HG02973 (cell line): ENCODE data around the gene NPLOC4.

Experiments used
- ATAC-seq: cut with Tn5 transposase; IDR thresholded peaks from one replicate; pipeline ENCODE4 v1.9.1; 2021; ENCODE audit warnings: moderate library complexity; ENCODE audit not compliant: unreplicated experiment

The NPLOC4 gene

DNA sequence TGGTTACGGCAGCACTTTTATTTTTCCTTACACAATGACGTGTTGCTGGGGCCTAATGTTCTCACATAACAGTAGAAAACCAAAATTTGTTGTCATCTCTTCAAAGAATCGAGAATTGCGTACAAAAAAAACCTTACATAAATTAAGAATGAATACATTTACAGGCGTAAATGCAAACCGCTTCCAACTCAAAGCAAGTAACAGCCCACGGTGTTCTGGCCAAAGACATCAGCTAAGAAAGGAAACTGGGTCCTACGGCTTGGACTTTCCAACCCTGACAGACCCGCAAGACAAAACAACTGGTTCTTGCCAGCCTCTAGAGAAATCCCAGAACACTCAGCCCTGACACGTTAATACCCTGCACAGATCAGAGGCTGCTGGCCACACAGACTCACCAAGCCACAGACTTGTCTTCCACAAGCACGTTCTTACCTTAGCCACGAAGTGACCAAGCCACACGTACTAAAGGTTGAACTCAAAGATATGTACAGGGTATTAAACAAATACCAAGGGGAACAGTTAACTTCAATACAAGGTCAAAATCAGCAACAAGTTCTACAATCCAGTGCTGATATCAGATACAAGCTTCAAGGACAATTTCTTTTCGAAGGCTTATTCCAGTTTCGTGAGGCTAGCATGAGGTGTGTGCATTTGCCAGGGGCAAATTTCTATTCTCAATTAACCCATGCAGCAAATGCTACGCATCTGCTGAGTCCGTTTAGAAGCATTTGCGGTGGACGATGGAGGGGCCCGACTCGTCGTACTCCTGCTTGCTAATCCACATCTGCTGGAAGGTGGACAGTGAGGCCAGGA is 126.7 kb downstream of the NPLOC4 start:
- no peak for ATAC-seq

DNA sequence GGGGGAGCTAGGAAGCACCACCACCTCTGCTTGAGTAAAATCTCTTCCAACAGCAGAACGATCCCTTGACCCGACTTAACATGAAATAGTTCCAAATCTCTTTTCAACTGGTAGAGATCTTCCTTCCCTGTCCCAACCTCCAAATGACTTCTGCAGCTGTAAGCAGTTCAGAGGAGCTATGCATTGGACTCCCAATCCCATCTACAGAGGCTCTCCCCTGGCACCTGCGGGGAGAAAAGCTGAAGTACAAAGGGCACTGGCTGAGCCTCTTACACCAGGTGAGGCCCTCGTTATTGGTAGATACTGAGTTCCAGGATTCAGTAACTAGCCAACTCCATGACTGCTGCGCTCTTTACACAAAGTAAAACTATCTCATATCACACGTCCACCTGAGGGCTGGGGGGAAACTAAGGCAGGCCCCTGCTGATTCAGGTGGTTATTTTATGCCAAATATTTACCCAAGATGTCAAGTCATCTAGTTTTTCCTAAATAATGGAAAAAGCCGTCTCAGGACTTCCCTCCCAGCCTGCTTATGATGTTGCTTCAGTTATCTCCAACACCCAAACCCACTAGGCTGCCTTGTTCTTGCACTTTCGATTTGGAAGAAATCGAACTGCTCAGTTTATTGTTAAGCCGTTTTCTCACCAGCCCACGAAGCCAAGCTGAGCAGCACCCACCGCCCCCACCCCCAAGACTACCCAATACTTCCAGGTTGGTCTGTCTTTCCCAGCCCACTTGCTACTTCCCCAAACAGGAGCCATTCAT is 127.5 kb downstream of the NPLOC4 start:
- no peak for ATAC-seq

DNA sequence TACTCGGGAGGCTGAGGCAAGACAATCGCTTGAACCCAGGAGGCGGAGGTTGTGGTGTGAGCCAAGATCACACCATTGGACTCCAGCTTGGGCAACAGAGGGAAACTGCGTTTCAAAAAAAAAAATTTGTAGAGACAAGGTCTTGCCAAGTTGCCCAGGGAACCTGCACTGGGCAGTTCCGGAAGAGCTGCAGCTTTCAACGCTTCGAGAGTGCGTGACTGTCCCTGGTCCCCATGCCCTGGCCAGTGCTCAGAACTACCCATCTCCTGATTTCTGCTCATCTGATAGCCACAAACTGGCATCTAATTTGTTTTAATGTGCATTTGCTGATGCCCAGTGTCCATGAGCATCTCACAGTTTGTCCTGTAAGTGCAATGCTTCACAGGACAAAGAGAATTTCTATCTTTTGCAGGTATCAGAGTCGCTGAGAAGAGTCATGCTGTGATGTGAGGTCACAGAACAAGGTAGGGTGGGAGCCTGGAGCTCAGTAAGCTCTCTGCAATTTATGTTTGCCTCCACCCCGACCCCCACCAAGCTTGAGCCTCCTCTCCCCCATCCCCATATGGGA is 128.2 kb downstream of the NPLOC4 start:
- no peak for ATAC-seq
